ENCODE measurements around the gene NDE1.

- TF ChIP-seq POLR2AphosphoS5 (IDR thresholded peaks at IDR 0.05; ENCODE audit: low read depth, low read length) (no peak), REST (IDR thresholded peaks at IDR 0.05; ENCODE audit: insufficient read depth in 1 of 2, low read depth in 2 of 2, low read length in 2 of 2) (no peak), SIN3A (IDR thresholded peaks at IDR 0.05; ENCODE audit: borderline replicate concordance, insufficient read depth, low read length) (no peak), FOXP2 (optimal IDR thresholded peaks at IDR 0.05; ENCODE audit: borderline replicate concordance, extremely low read depth, extremely low read length, insufficient read depth) (no peak), TAF1 (IDR thresholded peaks at IDR 0.05; ENCODE audit: borderline replicate concordance, insufficient read depth, low read length) (no peak)
These were observed 66.8 kb downstream of the NDE1 start for GRCh38 chr16:15716694-15717447.

Measured in PFSK-1 (cell line).